Stimulated activated CD4-positive, alpha-beta T cell treated with anti-CD3 and anti-CD28 coated beads, Interleukin-15, amount 100 ng/mL, for 24 hours (primary cell): ENCODE results near the gene ZNF219.

Experiments
- DNase-seq: peaks from one replicate; pipeline ENCODE4 v3.0.0-alpha.2; 2020

The ZNF219 gene

GRCh38 chr14:21098076-21098891 is at the start of gene ZNF219:
ZNF219 (minus strand) TSS chr14:21098655; CDS start chr14:21093591, 5,064 bp downstream.
- DNase-seq: peak; percentile 50

GRCh38 chr14:21145437-21145836 is 47.0 kb upstream of the ZNF219 start:
- no peak for DNase-seq

GRCh38 chr14:21142357-21142756 is 43.9 kb upstream of the ZNF219 start:
- no peak for DNase-seq

GRCh38 chr14:21136024-21136423 is 37.6 kb upstream of the ZNF219 start:
- no peak for DNase-seq

- DNase-seq: no peak
Measured at GRCh38 chr14:21133901-21134300, 35.4 kb upstream of the ZNF219 start.

GRCh38 chr14:21123429-21123828 is 25.0 kb upstream of the ZNF219 start:
- no peak for DNase-seq

GRCh38 chr14:21121122-21121521 is 22.7 kb upstream of the ZNF219 start:
- no peak for DNase-seq

GRCh38 chr14:21120686-21121085 is 22.2 kb upstream of the ZNF219 start:
- no peak for DNase-seq

- no peak for DNase-seq
Measured at GRCh38 chr14:21118933-21119332, 20.5 kb upstream of the ZNF219 start.

- no peak for DNase-seq
Measured at GRCh38 chr14:21113369-21113768, 14.9 kb upstream of the ZNF219 start.

- no peak for DNase-seq
Measured at GRCh38 chr14:21112255-21112654, 13.8 kb upstream of the ZNF219 start.

- peak; percentile 48 for DNase-seq
Measured at GRCh38 chr14:21109377-21110138, 11.1 kb upstream of the ZNF219 start.

GRCh38 chr14:21108791-21109190 is 10.3 kb upstream of the ZNF219 start:
- no peak for DNase-seq

- DNase-seq: no peak
Measured at GRCh38 chr14:21107283-21107800, 8.9 kb upstream of the ZNF219 start.

GRCh38 chr14:21106498-21107282 is 8.2 kb upstream of the ZNF219 start:
- peak; percentile 83 for DNase-seq

GRCh38 chr14:21106176-21106497 is 7.7 kb upstream of the ZNF219 start:
- no peak for DNase-seq

GRCh38 chr14:21105095-21105494 is 6.6 kb upstream of the ZNF219 start:
- no peak for DNase-seq

GRCh38 chr14:21104448-21105060 is 6.1 kb upstream of the ZNF219 start:
- DNase-seq: peak; percentile 73

- peak; percentile 97 for DNase-seq
Measured at GRCh38 chr14:21103710-21104447, 5.4 kb upstream of the ZNF219 start.

- DNase-seq: no peak
Measured at GRCh38 chr14:21103411-21103709, 4.9 kb upstream of the ZNF219 start.

- no peak for DNase-seq
Measured at GRCh38 chr14:21102521-21103410, 4.3 kb upstream of the ZNF219 start.
